Esophagus squamous epithelium (tissue), 5 donors: ENCODE results near the gene TSPAN11. TPM values are rescaled to one million over a fixed set of nuclear protein-coding genes. Genes with fewer than 3 reads are reported as not detected.

Experiments used
- DNase-seq: peaks from one replicate; lab custom pipeline; 2025; lab: John Stamatoyannopoulos, UW
- H3K27ac ChIP-seq, 4 donors: fragments of 200-600 bp; sonication (generic); one replicate each; pipeline ENCODE4 v1.5.1; 2016 to 2019; ENCODE audit warnings: mild to moderate bottlenecking in 1 of 4
- H3K27me3 ChIP-seq, 4 donors: fragments of 200-600 bp; sonication (generic); 1 replicate in 3 of 4; 2 replicates in 1 of 4; pipeline versions ENCODE4 v1.5.1 to v1.6.0; 2017 to 2021; ENCODE audit warnings: antibody characterized with exemption in 1 of 4
- H3K36me3 ChIP-seq, 3 donors: fragments of 200-600 bp; sonication (generic); one replicate each; pipeline ENCODE4 v1.5.1; 2016 to 2019
- H3K4me1 ChIP-seq, 3 donors: fragments of 200-600 bp; sonication (generic); one replicate each; pipeline ENCODE4 v1.5.1; 2017 to 2019
- H3K4me3 ChIP-seq, 4 donors: fragments of 200-600 bp; sonication (generic); 1 replicate in 3 of 4; 2 replicates in 1 of 4; pipeline ENCODE4 v1.5.1; 2016 to 2019; ENCODE audit warnings: mild to moderate bottlenecking in 2 of 4, moderate library complexity in 1 of 4
- H3K9me3 ChIP-seq, 3 donors: fragments of 200-600 bp; sonication (generic); one replicate each; pipeline ENCODE4 v1.5.1; 2016 to 2019
- POLR2A ChIP-seq, 4 donors: fragments of 450-650 bp; IDR thresholded peaks; one replicate each; pipeline ENCODE4 v1.6.1; 2017; ENCODE audit warnings: antibody characterized with exemption in 4 of 4, mild to moderate bottlenecking in 4 of 4, moderate library complexity in 3 of 4
- WGBS, 2 donors: methylation state at CpG; one replicate each; pipeline ENCODE4 v1.1.5; 2018; 5-methylcytosine and 5-hydroxymethylcytosine counted together
- intact Hi-C: fragments of 100-400 bp; cut with DNase I; formaldehyde crosslinking; loops from one replicate; pipeline ENCODE4 v1.15.0; 2022
- total RNA-seq, 4 donors: library from RNA; depleted of rRNA; stranded (reverse); fragments of >200 nt; gene quantifications; one replicate each; pipeline ENCODE4 v1.1.0, GENCODE V29; 2016
- TF ChIP-seq, protein P1 (sequence below), 6 experiments: fragments of 450-650 bp in 4 of 6; fragments of 200-600 bp in 2 of 6; sonication (generic) in 2 of 6; IDR thresholded peaks; one replicate each; pipeline ENCODE4 v1.5.1; 2016 to 2019; ENCODE audit warnings: antibody characterized with exemption in 6 of 6, mild to moderate bottlenecking in 4 of 6, moderate library complexity in 4 of 6
- donor health status: DM: yes; HTN: yes; CAD: no.

TSPAN11 gene
- total RNA-seq, 4 donors from 2014 or later = 0.27 to 3.0 (median 1.2) TPM

DNA sequence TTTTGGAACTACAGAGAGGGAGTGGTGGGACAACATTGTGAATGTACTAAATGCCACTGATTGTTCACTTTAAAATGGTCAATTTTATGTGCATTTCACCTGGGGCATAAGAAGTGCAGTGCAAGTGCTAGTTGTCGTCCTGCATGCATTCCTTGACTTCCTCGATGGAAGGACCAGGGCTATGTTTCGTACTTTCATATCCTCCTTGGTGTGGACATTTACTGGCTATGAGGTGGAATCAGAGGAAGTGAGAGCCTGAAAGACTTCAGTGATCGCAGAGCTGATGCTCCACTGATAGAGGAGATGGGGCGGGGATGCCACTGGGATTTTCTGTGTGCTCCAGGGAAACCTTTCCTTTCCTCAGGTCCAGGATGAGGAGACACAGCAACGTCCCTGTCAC, 93.0 kb downstream of the TSPAN11 start:
- no peak overlapping the region for H3K27ac ChIP-seq
- H3K4me1 ChIP-seq = no peaks in the 10 kb centered on the region
- no peak overlapping the region for H3K4me3 ChIP-seq
- no peak for TF ChIP-seq POLR2A (IDR thresholded peaks at IDR 0.05)
- TF ChIP-seq, protein P1, sequence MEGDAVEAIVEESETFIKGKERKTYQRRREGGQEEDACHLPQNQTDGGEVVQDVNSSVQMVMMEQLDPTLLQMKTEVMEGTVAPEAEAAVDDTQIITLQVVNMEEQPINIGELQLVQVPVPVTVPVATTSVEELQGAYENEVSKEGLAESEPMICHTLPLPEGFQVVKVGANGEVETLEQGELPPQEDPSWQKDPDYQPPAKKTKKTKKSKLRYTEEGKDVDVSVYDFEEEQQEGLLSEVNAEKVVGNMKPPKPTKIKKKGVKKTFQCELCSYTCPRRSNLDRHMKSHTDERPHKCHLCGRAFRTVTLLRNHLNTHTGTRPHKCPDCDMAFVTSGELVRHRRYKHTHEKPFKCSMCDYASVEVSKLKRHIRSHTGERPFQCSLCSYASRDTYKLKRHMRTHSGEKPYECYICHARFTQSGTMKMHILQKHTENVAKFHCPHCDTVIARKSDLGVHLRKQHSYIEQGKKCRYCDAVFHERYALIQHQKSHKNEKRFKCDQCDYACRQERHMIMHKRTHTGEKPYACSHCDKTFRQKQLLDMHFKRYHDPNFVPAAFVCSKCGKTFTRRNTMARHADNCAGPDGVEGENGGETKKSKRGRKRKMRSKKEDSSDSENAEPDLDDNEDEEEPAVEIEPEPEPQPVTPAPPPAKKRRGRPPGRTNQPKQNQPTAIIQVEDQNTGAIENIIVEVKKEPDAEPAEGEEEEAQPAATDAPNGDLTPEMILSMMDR (IDR thresholded peaks at IDR 0.05) = no peak
- no peaks in the 10 kb centered on the region for H3K36me3 ChIP-seq
- H3K9me3 ChIP-seq = no peaks in the 10 kb centered on the region
- intact Hi-C loops = no loop called here
- 78 to 80% methylated on average over 4 to 6 of the region's 6 CpGs for WGBS, 2 donors
- DNase-seq = no peak
- H3K27me3 ChIP-seq = peaks cover 0 to 44% (median 0%) of the 10 kb centered on the region in 4 donors

DNA sequence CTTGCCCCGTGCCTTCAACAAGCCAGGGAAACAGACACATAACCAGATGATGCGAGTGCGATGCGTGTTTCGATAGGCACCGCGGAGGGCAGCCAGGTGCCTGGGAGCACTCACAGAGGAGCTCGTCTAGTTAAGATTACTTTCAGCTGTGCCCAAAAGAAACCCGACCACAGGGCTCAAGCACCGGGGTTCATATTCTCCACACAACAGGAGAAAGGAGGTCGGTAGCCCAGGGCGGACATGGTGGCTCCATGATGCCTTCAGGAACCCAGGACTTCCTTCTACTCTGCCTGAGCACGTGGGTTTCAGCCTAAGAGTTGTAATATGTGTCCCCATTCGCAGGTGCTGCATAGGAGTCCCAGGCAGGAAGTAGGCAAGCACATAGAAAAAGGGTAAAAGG, 93.4 kb downstream of the TSPAN11 start:
- H3K4me3 ChIP-seq = no peak overlapping the region
- H3K4me1 ChIP-seq = no peaks in the 10 kb centered on the region
- H3K36me3 ChIP-seq = no peaks in the 10 kb centered on the region
- intact Hi-C loops = no loop called here
- no peak for TF ChIP-seq POLR2A (IDR thresholded peaks at IDR 0.05)
- TF ChIP-seq, protein P1 (IDR thresholded peaks at IDR 0.05) = no peak
- H3K27me3 ChIP-seq = peaks cover 0 to 44% (median 0%) of the 10 kb centered on the region in 4 donors
- H3K9me3 ChIP-seq = no peaks in the 10 kb centered on the region
- WGBS, 2 donors = 71 to 77% methylated on average over 8 to 12 of the region's 14 CpGs
- no peak for DNase-seq
- no peak overlapping the region for H3K27ac ChIP-seq

DNA sequence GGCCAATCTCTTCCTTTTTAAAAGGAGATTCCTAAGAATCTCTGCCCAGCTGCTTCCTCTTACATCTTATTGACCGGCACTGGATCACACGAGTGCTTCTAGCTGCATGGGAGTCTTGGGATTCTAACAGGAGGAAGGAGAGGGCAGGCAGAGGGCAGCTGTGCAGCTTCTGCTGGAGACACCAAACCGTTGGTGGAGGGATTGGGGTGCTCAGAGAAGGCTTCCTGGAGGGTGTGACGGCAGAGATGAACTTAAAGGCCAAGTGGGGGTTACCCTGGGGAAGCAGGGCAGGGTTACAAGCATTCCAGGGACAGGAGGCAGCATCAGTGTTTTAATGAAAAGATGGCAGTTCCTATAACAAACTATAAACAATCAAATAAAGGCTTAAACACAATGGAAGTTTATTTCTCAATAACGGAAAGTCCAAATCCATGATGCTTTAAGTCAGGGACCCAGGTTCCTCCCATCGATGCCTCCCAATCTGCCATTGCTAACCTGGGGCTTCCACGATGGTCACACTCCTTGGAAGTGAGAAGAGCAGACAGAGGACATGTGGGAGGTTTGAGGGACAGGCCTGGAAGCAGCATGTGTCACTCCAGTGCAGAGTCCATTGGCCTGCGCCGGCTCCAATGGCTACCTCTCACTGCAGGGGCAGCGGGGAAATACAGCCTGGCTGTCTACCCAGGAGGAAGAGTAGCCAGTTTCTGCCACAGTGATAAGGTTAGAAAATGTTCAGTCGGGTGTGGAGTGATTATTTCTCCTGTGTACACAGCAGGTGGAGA, 94.0 kb downstream of the TSPAN11 start:
- Histone ChIP-seq H3K4me3 (no peak overlapping the region), H3K9me3 (no peaks in the 10 kb centered on the region), H3K27me3 (peaks cover 0 to 44% (median 0%) of the 10 kb centered on the region in 4 donors), H3K27ac (no peak overlapping the region), H3K4me1 (no peaks in the 10 kb centered on the region), H3K36me3 (no peaks in the 10 kb centered on the region)
- intact Hi-C loops = no loop called here
- TF ChIP-seq, protein P1 (IDR thresholded peaks at IDR 0.05) = no peak
- TF ChIP-seq POLR2A (IDR thresholded peaks at IDR 0.05) = no peak
- DNase-seq = no peak
- WGBS, 2 donors = 75 to 79% methylated on average over 8 to 11 of the region's 11 CpGs

DNA sequence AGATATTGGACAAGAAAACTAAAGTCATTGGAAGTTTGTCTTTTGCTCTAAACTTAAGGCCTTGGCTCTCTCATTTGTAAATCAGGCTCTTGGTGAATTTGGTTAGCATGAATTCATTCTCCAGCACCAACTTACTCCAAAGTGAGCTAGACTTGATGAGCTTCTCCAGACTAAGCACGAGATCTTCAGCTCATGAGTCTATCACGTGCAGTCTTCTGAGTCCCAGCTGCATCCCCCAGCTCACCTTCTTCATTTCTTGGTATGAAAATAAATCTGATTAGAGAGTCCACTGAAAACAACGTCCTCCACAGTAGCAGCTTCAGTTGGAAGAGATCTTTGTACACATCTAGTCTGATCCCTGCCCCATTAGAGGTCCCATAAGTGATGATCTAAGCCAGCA, 94.6 kb downstream of the TSPAN11 start:
- intact Hi-C loops = no loop called here
- no peak for DNase-seq
- no peak overlapping the region for H3K27ac ChIP-seq
- TF ChIP-seq, protein P1 (IDR thresholded peaks at IDR 0.05) = no peak
- no peak for TF ChIP-seq POLR2A (IDR thresholded peaks at IDR 0.05)
- no peaks in the 10 kb centered on the region for H3K36me3 ChIP-seq
- H3K27me3 ChIP-seq = peaks cover 0 to 44% (median 0%) of the 10 kb centered on the region in 4 donors
- no peaks in the 10 kb centered on the region for H3K4me1 ChIP-seq
- 78 to 83% methylated on average over 2 to 3 of the region's 3 CpGs for WGBS, 2 donors
- no peaks in the 10 kb centered on the region for H3K9me3 ChIP-seq
- H3K4me3 ChIP-seq = no peak overlapping the region

DNA sequence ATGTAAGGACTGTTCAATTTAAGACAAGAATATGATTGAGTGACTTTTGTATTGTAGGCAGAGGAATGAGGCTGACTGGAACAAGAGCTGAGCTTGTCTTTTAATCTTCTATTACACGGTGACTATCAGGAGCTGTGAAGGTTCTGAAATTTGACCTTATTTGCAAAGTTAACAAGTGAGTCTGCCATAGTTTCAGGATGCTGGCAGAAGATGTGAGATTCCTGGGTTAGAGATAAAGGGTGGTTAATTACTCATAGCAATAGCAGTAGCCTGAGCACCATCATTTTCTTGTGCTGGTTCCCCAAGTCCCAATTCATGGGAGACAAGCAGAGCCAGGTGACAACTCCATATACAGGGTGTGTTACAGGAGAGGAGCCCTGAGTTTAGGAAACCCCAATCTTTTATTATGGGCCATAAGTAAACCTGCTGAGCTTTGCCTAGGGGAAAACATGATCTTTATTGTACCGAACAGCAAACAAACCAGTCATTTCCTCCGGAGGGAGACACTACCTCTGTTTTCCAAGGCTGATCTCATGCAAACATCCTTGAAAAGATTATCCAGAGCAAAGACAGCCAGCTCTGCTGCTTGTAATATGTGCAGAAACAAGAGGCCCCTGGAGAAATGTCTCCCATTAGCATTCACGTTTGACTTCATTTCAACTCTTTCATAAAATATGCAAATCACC, 95.4 kb downstream of the TSPAN11 start:
- Histone ChIP-seq H3K27ac (no peak overlapping the region), H3K36me3 (no peaks in the 10 kb centered on the region), H3K9me3 (no peaks in the 10 kb centered on the region), H3K27me3 (peaks cover 0 to 44% (median 0%) of the 10 kb centered on the region in 4 donors), H3K4me1 (no peaks in the 10 kb centered on the region), H3K4me3 (no peak overlapping the region)
- intact Hi-C loops = no loop called here
- no peak for DNase-seq
- TF ChIP-seq, protein P1 (IDR thresholded peaks at IDR 0.05) = no peak
- TF ChIP-seq POLR2A (IDR thresholded peaks at IDR 0.05) = no peak
- 60 to 63% methylated on average over 4 of the region's 4 CpGs for WGBS, 2 donors
